Right cardiac atrium (tissue), 5 donors: ENCODE measurements around the gene SNX2. TPM values are rescaled to one million over a fixed set of nuclear protein-coding genes. Genes with fewer than 3 reads are reported as not detected.

Experiments used
- ATAC-seq, 2 donors: fragments of 200-7000 bp; cut with Tn5 transposase; one replicate each; pipeline versions ENCODE4 v1.8.0 to v1.9.1; 2020; ENCODE audit warnings: moderate library complexity in 2 of 2, mild to moderate bottlenecking in 1 of 2
- DNase-seq, 3 donors: peaks; one replicate each; pipeline ENCODE4 v3.0.0-alpha.2; 2020
- H3K27ac ChIP-seq: one replicate; pipeline ENCODE4 v1.5.1; 2013; ENCODE audit warnings: mild to moderate bottlenecking, low read length, control low read depth, moderate library complexity
- H3K27me3 ChIP-seq: one replicate; pipeline ENCODE4 v1.6.1; 2013; ENCODE audit not compliant: control insufficient read depth, insufficient read depth
- H3K4me1 ChIP-seq: one replicate; pipeline ENCODE4 v1.6.1; 2013; ENCODE audit warnings: low read length; ENCODE audit not compliant: control insufficient read depth, insufficient read depth
- H3K4me3 ChIP-seq: one replicate; pipeline ENCODE4 v1.5.1; 2013; ENCODE audit warnings: low read length, control low read depth
- H3K9me3 ChIP-seq: one replicate; pipeline ENCODE4 v1.6.1; 2013; ENCODE audit warnings: low read length; ENCODE audit not compliant: control insufficient read depth
- WGBS: extraction: QIAGEN DNeasy Blood & Tissue Kit; methylation state at CpG from one replicate; pipeline ENCODE4 v1.1.7; 2013; 5-methylcytosine and 5-hydroxymethylcytosine counted together
- intact Hi-C, 4 donors: fragments of 100-400 bp; cut with DNase I; formaldehyde crosslinking; loops; one replicate each; pipeline versions ENCODE4 v1.11.0 to v1.14.0; 2022 to 2023
- polyA plus RNA-seq: library from polyadenylated mRNA; stranded (reverse); fragments of 200-250 nt; gene quantifications from one replicate; pipeline ENCODE4 v1.2.3, GENCODE V29; 2013
- total RNA-seq, 4 donors: library from RNA; stranded (reverse); fragmentation: NEBNext Ultra II Directional; extraction: Animal tissue kit (Norgen Biotek cat#: 25700); gene quantifications; one replicate each; pipeline ENCODE4 v1.2.1, GENCODE V29; 2021
- donor health status: healthy with polysubstance abuse.
- donor health status: DM: no; HTN: yes; CAD: no.
- donor health status: DM: no; HTN: no; CAD: no.
- donor health status: DM: no; HTN: yes; CAD: no; lungs with severe emphysema.
- donor health status: DM: yes; HTN: yes; CAD: no.

Gene SNX2
- total and polyA plus RNA-seq, 5 donors = 27.8 to 47.4 (median 43.6) TPM

DNA sequence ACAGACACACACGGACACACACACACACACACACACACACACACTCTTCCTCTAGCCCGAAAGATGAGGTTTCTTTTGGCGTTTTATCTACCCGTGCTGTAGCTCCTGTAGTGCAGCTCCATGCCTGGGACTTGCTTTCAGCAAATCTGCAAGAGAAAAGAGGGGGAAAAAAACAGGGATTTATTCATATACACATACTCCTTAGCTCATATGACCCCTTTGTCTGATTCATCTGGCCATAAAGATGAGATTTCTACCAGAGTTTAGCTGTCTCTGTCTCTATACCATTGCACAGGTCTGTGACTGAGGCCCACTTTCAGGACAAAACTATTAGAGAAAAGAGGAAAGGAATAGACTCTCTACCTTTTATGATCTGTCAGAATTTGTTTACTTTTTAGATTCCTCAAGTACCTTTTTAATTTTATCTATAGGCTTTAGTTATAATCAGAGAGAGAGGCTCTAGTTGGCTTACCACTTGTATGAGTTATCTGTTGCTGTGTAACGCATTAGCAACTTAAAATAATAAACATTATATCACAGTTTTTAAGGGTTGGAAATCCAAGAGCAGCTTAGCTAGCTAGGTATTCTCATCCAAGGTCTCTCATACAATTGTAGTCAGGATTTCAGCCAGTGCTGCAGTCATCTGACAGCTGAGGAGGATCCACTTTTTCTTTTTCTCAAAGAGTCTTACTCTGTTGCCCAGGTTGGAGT is 14.7 kb downstream of the SNX2 start:
- intact Hi-C loops = no loop called here

DNA sequence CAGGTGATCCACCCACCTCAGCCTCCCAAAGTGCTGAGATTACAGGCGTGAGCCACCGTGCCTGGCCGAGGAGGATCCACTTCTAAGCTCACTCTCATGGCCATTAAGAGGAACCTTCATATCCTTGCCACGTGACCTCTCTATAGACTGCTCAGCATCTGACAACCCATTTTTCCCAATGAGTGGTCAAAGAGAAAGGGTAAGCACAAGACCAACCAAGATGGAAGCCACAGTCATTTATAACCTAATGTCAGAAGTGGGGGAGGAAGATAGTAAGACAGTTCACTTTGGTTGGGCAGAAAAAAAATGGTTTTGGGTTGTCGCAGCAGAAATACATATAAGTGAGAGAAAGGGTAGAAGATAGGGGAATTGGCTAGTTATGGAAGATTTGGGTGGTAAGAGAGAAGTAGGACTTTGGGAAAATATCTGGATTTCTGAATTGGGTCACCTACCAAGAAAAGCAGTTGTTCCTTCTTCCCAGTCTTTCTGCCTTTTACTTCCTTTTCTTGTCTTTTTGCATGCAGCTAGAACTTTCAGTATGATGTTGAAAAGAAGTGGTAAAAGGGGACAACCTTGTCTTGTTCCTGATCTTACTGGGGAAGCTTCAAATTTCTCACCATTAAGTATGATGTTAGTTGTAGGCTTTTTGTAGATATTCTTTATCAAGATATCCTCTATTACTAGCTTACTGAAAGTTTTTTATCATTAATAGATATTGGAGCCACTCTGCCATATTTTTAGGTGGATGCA is 15.6 kb downstream of the SNX2 start:
- no peak for ATAC-seq
- no peaks in the 10 kb centered on the region for H3K27me3 ChIP-seq
- H3K4me1 ChIP-seq = no peaks in the 10 kb centered on the region
- H3K9me3 ChIP-seq = no peaks in the 10 kb centered on the region
- WGBS = 94% methylated on average over 5 of the region's 5 CpGs
- intact Hi-C loops = no loop called here
- no peak overlapping the region for H3K4me3 ChIP-seq
- H3K27ac ChIP-seq = no peak overlapping the region
- DNase-seq = no peak

More for the DNA sequence above, 14.7 kb downstream of the SNX2 start:
- WGBS = 72% methylated on average over 5 of the region's 5 CpGs
- Histone ChIP-seq H3K9me3 (no peaks in the 10 kb centered on the region), H3K27ac (no peak overlapping the region), H3K4me1 (no peaks in the 10 kb centered on the region), H3K27me3 (no peaks in the 10 kb centered on the region), H3K4me3 (no peak overlapping the region)
- ATAC-seq = no peak
- DNase-seq = no peak

GRCh38 chr5:122805481-122805880 is 30.6 kb downstream of the SNX2 start:
- no peaks in the 10 kb centered on the region for H3K9me3 ChIP-seq
- ATAC-seq = no peak
- 98% methylated on average over 2 of the region's 2 CpGs for WGBS
- no peak for DNase-seq
- H3K4me1 ChIP-seq = no peaks in the 10 kb centered on the region
- no peaks in the 10 kb centered on the region for H3K27me3 ChIP-seq
- no peak overlapping the region for H3K27ac ChIP-seq
- intact Hi-C loops = no loop called here
- no peak overlapping the region for H3K4me3 ChIP-seq

DNA sequence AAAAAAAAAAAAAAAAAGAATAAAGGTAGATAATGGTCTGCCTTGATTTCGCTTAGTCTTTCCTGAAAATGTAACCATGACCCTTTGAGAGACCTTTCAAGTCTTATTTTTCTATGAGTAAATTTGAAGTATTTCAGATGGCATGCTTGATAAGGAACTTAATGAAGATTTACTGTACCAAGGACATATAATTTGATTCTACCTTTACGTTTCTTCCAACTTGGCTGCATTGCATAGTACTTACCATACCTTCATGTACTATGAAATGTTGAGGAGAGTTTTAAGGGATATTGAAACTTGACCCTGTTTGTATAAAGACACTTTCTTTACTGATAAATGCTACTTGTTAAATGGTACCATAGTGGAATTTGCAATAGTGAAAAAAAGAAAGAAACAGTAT is 35.5 kb downstream of the SNX2 start:
- ATAC-seq = no peak
- Histone ChIP-seq H3K27ac (no peak overlapping the region), H3K27me3 (no peaks in the 10 kb centered on the region), H3K9me3 (no peaks in the 10 kb centered on the region), H3K4me3 (no peak overlapping the region), H3K4me1 (no peaks in the 10 kb centered on the region)
- no peak for DNase-seq
- WGBS = 98% methylated on average over 2 of the region's 2 CpGs
- intact Hi-C loops = no loop called here

GRCh38 chr5:122815218-122815767 is 40.4 kb downstream of the SNX2 start:
- Histone ChIP-seq H3K27ac (no peak overlapping the region), H3K27me3 (no peaks in the 10 kb centered on the region), H3K4me1 (no peaks in the 10 kb centered on the region), H3K4me3 (no peak overlapping the region), H3K9me3 (no peaks in the 10 kb centered on the region)
- intact Hi-C loops = no loop called here
- WGBS = 96% methylated on average over 3 of the region's 3 CpGs
- no peak for ATAC-seq
- DNase-seq = no peak

GRCh38 chr5:122816756-122817155 is 41.9 kb downstream of the SNX2 start:
- intact Hi-C loops = no loop called here
- WGBS = 82% methylated on average over 5 of the region's 5 CpGs
- Histone ChIP-seq H3K9me3 (no peaks in the 10 kb centered on the region), H3K27ac (no peak overlapping the region), H3K4me3 (no peak overlapping the region), H3K4me1 (no peaks in the 10 kb centered on the region), H3K27me3 (no peaks in the 10 kb centered on the region)
- ATAC-seq = no peak
- DNase-seq = no peak

- 87% methylated on average over 1 of the region's 1 CpG for WGBS
- ATAC-seq = no peak
- Histone ChIP-seq H3K4me3 (no peak overlapping the region), H3K27ac (no peak overlapping the region), H3K9me3 (no peaks in the 10 kb centered on the region), H3K27me3 (no peaks in the 10 kb centered on the region), H3K4me1 (no peaks in the 10 kb centered on the region)
- DNase-seq = no peak
- intact Hi-C loops = no loop called here
Observed at GRCh38 chr5:122831984-122832383, 57.1 kb downstream of the SNX2 start.

DNA sequence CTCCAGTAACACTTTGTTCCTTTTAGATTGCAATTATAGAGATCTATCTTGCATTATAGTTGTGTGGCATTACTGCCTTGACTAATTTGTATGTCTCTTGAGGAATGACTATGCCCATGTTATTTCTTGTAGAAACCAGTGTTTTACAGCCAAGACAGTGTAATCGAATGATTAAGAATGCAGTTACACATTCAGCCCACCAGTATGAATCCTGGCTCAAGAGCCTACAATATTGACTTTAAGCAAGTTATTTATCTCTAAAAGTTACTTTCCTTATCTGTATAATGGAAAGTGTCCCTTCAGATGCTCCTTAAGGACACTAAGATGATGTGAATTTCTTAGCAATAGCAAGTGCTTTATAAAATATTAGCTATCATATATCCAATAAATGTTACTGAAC is 60.8 kb downstream of the SNX2 start:
- no peak overlapping the region for H3K27ac ChIP-seq
- intact Hi-C loops = no loop called here
- no peaks in the 10 kb centered on the region for H3K27me3 ChIP-seq
- no peak for ATAC-seq
- 69% methylated on average over 1 of the region's 1 CpG for WGBS
- no peak for DNase-seq
- no peaks in the 10 kb centered on the region for H3K9me3 ChIP-seq
- H3K4me1 ChIP-seq = no peaks in the 10 kb centered on the region
- no peak overlapping the region for H3K4me3 ChIP-seq

- intact Hi-C loops = no loop called here
Observed at GRCh38 chr5:122836947-122837346, 62.1 kb downstream of the SNX2 start.

DNA sequence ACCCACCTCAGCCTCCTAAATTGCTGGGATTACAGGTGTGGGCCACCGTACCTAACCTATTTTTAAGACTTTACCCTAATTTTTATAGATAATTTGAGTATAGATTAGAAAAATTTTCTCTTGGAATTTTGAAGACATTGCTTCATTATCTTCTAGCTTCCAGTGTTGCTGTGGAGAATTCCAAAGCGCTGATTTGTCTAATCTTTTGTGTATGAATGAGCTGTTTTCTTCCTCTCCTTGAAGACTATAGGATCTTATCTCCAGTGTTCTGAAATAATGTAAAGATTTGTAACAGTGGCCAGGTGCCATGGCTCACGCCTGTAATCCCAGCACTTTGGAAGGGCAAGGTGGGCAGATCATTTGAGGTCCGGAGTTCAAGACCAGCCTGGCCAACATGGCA is 64.9 kb downstream of the SNX2 start:
- H3K27ac ChIP-seq = no peak overlapping the region
- ATAC-seq = no peak
- no peak overlapping the region for H3K4me3 ChIP-seq
- intact Hi-C loops = loop anchor here in 1 of 4 donors (10.0 kb wide), 1 partner anchor 195 kb away; the partner anchor contains the start of gene PPIC
- no peaks in the 10 kb centered on the region for H3K9me3 ChIP-seq
- H3K4me1 ChIP-seq = peaks cover 3% of the 10 kb centered on the region
- DNase-seq = no peak
- WGBS = 91% methylated on average over 4 of the region's 4 CpGs
- H3K27me3 ChIP-seq = no peaks in the 10 kb centered on the region

More at GRCh38 chr5:122836947-122837346, 62.1 kb downstream of the SNX2 start:
- H3K9me3 ChIP-seq = no peaks in the 10 kb centered on the region
- 92% methylated on average over 3 of the region's 3 CpGs for WGBS
- H3K4me1 ChIP-seq = no peaks in the 10 kb centered on the region
- DNase-seq (no peak), ATAC-seq (no peak)
- no peak overlapping the region for H3K27ac ChIP-seq
- H3K27me3 ChIP-seq = no peaks in the 10 kb centered on the region
- no peak overlapping the region for H3K4me3 ChIP-seq

DNA sequence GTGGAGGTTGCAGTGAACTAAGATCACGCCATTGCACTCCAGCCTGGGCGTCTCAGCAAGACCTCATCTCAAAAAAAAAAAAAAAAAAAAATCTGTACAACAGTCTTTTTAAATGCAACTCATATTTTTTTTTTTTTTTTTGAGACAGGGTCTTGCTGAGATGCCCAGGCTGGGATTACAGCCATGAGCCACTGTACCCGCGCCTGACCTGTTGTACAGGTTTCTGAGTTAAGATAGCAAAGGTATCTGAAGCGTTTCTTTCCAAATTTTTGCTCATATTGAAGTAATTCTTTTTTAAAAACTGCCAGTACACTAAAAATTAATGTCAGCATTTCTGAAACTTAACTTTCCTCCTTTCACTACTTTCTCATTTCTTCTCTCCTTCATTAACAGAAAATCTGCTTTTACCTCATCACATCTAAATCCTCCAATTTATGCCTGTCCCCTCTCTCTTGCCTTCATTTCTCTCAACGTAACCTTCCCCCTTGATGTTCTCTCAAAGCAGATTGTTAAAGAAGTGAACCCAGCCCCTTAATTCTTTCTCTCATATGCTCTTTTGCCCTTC is 67.2 kb downstream of the SNX2 start:
- H3K4me1 ChIP-seq = peaks cover 3% of the 10 kb centered on the region
- no peak for ATAC-seq
- no peak overlapping the region for H3K4me3 ChIP-seq
- no peak overlapping the region for H3K27ac ChIP-seq
- DNase-seq = no peak
- no peaks in the 10 kb centered on the region for H3K27me3 ChIP-seq
- WGBS = 98% methylated on average over 6 of the region's 6 CpGs
- intact Hi-C loops = loop anchor here in 1 of 4 donors (10.0 kb wide), 1 partner anchor 193 kb away; the partner anchor contains the start of gene PPIC
- no peaks in the 10 kb centered on the region for H3K9me3 ChIP-seq
